IMR-90 (cell line): ENCODE results near the gene NFIA. TPM values are rescaled to one million over a fixed set of nuclear protein-coding genes. Genes with fewer than 3 reads are reported as not detected.

ENCODE experiments used
- ATAC-seq: fragments of 200-7000 bp; cut with Tn5 transposase; 2 replicates; pipeline ENCODE4 v1.9.1; 2020; ENCODE audit warnings: low read depth, mild to moderate bottlenecking, moderate library complexity
- BruUV-seq: library from RNA; stranded (reverse); fragments of 400-500 nt; replicated peaks from 2 replicates; lab custom pipeline; 2021; lab: Mats Ljungman, UMichigan
- CTCF ChIA-PET: fragments of 300-600 bp; formaldehyde crosslinking; extraction: SDS; loops from one replicate; lab custom pipeline; 2021; ENCODE audit warnings: antibody characterized with exemption; lab: Yijun Ruan, JAX
- POLR2A ChIA-PET: fragments of 300-600 bp; sonication (Branson Sonifier 250); formaldehyde crosslinking; loops from one replicate; lab custom pipeline; 2022; ENCODE audit warnings: antibody characterized with exemption; ENCODE audit not compliant: unreplicated experiment; lab: Charles Lee
- DNase-seq: peaks from one replicate; pipeline ENCODE4 v3.0.0; 2013
- H2AFZ ChIP-seq: replicated peaks from 2 replicates; pipeline ENCODE3; 2013; ENCODE audit warnings: low read length, mild to moderate bottlenecking; ENCODE audit not compliant: poor library complexity
- H2AK5ac ChIP-seq: 2 replicates; pipeline ENCODE4 v1.6.1; 2013; ENCODE audit warnings: low read depth, low read length, inconsistent platforms
- H2AK9ac ChIP-seq: replicated peaks from 2 replicates; pipeline ENCODE3; 2013; ENCODE audit warnings: mild to moderate bottlenecking, low read depth, low read length, moderate library complexity; ENCODE audit not compliant: poor library complexity
- H2BK120ac ChIP-seq: 2 replicates; pipeline ENCODE4 v1.6.1; 2013; ENCODE audit warnings: low read depth, low read length, inconsistent platforms
- H2BK15ac ChIP-seq: 3 replicates; pipeline ENCODE4 v1.6.1; 2013; ENCODE audit warnings: low read depth, low read length, inconsistent platforms
- H2BK20ac ChIP-seq: 2 replicates; pipeline ENCODE4 v1.6.1; 2013; ENCODE audit warnings: low read depth, mild to moderate bottlenecking, inconsistent platforms, low read length, moderate library complexity
- H2BK5ac ChIP-seq: 2 replicates; pipeline ENCODE4 v1.6.1; 2013; ENCODE audit warnings: mild to moderate bottlenecking, low read depth, low read length, inconsistent platforms; ENCODE audit not compliant: poor library complexity, severe bottlenecking
- H3K14ac ChIP-seq: replicated peaks from 2 replicates; pipeline ENCODE4 v1.6.1; 2013; ENCODE audit warnings: low read depth, low read length, inconsistent platforms
- H3K18ac ChIP-seq: 2 replicates; pipeline ENCODE4 v1.6.1; 2013; ENCODE audit warnings: low read depth, low read length, control low read depth
- H3K23ac ChIP-seq: 2 replicates; pipeline ENCODE4 v1.6.1; 2013; ENCODE audit warnings: low read depth, low read length, inconsistent platforms
- H3K27ac ChIP-seq: 2 replicates; pipeline ENCODE4 v1.5.1; 2013; ENCODE audit warnings: mild to moderate bottlenecking, control low read depth, low read length; ENCODE audit not compliant: insufficient read depth
- H3K27me3 ChIP-seq: 2 replicates; pipeline ENCODE4 v1.6.1; 2013; ENCODE audit warnings: low read length; ENCODE audit not compliant: control insufficient read depth, insufficient read depth
- H3K36me3 ChIP-seq: 2 replicates; pipeline ENCODE4 v1.6.1; 2013; ENCODE audit warnings: low read length, mixed read lengths; ENCODE audit not compliant: control insufficient read depth, insufficient read depth
- H3K4ac ChIP-seq: 2 replicates; pipeline ENCODE4 v1.6.1; 2013; ENCODE audit warnings: low read depth, low read length, inconsistent platforms
- H3K4me1 ChIP-seq: 2 replicates; pipeline ENCODE4 v1.6.1; 2013; ENCODE audit warnings: low read length, mixed read lengths; ENCODE audit not compliant: control insufficient read depth, insufficient read depth
- H3K4me2 ChIP-seq: 2 replicates; pipeline ENCODE4 v1.6.1; 2013; ENCODE audit warnings: low read depth, mild to moderate bottlenecking, control low read depth, low read length, moderate library complexity
- H3K4me3 ChIP-seq: 2 replicates; pipeline ENCODE4 v1.5.1; 2013; ENCODE audit warnings: low read depth, mild to moderate bottlenecking, control low read depth, low read length, moderate library complexity; ENCODE audit not compliant: insufficient read depth
- H3K56ac ChIP-seq: 2 replicates; pipeline ENCODE4 v1.6.1; 2013; ENCODE audit warnings: low read length, inconsistent platforms; ENCODE audit not compliant: insufficient read depth; ENCODE audit errors: extremely low read depth
- H3K79me1 ChIP-seq, 2 experiments: 2 replicates each; pipeline ENCODE4 v1.6.1; 2013; ENCODE audit warnings: low read length in 2 of 2, inconsistent platforms in 1 of 2, low read depth in 1 of 2
- H3K9ac ChIP-seq: 2 replicates; pipeline ENCODE4 v1.6.1; 2013; ENCODE audit warnings: low read depth, low read length, control low read depth
- H3K9me1 ChIP-seq: 2 replicates; pipeline ENCODE4 v1.6.1; 2013; ENCODE audit warnings: low read length, inconsistent platforms; ENCODE audit not compliant: insufficient read depth
- H3K9me3 ChIP-seq: 2 replicates; pipeline ENCODE4 v1.6.1; 2013; ENCODE audit warnings: low read length; ENCODE audit not compliant: control insufficient read depth, insufficient read depth
- H4K20me1 ChIP-seq: 2 replicates; pipeline ENCODE4 v1.6.1; 2013; ENCODE audit warnings: low read length, inconsistent platforms; ENCODE audit not compliant: insufficient read depth
- H4K5ac ChIP-seq: 2 replicates; pipeline ENCODE4 v1.6.1; 2013; ENCODE audit warnings: mild to moderate bottlenecking, low read depth, low read length, control low read depth
- H4K8ac ChIP-seq, 2 experiments: 2 replicates each; pipeline ENCODE4 v1.6.1; 2013; ENCODE audit warnings: low read depth in 2 of 2, low read length in 2 of 2, control low read depth in 1 of 2, inconsistent platforms in 1 of 2
- H4K91ac ChIP-seq: 2 replicates; pipeline ENCODE4 v1.6.1; 2013; ENCODE audit warnings: low read depth, low read length, inconsistent platforms; ENCODE audit not compliant: insufficient read depth
- CEBPB ChIP-seq: IDR thresholded peaks from 2 replicates; pipeline ENCODE4 v1.6.1; 2012; ENCODE audit warnings: low read depth, low read length, improper control_type of control experiment
- CHD1 ChIP-seq: IDR thresholded peaks from 2 replicates; pipeline ENCODE4 v1.6.1; 2012; ENCODE audit warnings: low read depth, low read length, improper control_type of control experiment
- NFE2L2 ChIP-seq: fragments of 150-350 bp; IDR thresholded peaks from 2 replicates; pipeline ENCODE4 v1.6.1; 2016; ENCODE audit warnings: low read depth, mild to moderate bottlenecking, low read length
- POLR2A ChIP-seq: IDR thresholded peaks from 2 replicates; pipeline ENCODE4 v1.6.1; 2012; ENCODE audit warnings: mild to moderate bottlenecking, low read depth, low read length
- RAD21 ChIP-seq: IDR thresholded peaks from 2 replicates; pipeline ENCODE4 v1.6.1; 2012; ENCODE audit warnings: low read length, improper control_type of control experiment
- RCOR1 ChIP-seq: IDR thresholded peaks from 2 replicates; pipeline ENCODE4 v1.6.1; 2012; ENCODE audit warnings: mild to moderate bottlenecking, low read length, improper control_type of control experiment; ENCODE audit not compliant: insufficient replicate concordance
- RFX5 ChIP-seq: IDR thresholded peaks from 2 replicates; pipeline ENCODE4 v1.8.0; 2012; ENCODE audit warnings: low read depth, mild to moderate bottlenecking, low read length, moderate library complexity
- USF2 ChIP-seq: fragments of 150-350 bp; IDR thresholded peaks from 2 replicates; pipeline ENCODE4 v1.6.1; 2017; ENCODE audit warnings: mild to moderate bottlenecking, antibody characterized with exemption, low read length, low read depth
- WGBS, 2 experiments: methylation state at CpG; one replicate each; pipeline versions ENCODE4 v1.1.5 to v1.1.7; 2013; ENCODE audit warnings: missing lambda C conversion rate in 2 of 2; ENCODE audit not compliant: insufficient read length in 1 of 2; ENCODE audit errors: extremely low coverage in 2 of 2; 5-methylcytosine and 5-hydroxymethylcytosine counted together
- dilution Hi-C: fragments of 300-500 bp; cut with HindIII; formaldehyde crosslinking; loops from one replicate; pipeline ENCODE4 v1.14.3; 2018; ENCODE audit warnings: low sequenced_read_pairs; ENCODE audit not compliant: unreplicated experiment
- in situ Hi-C: fragments of 300-500 bp; cut with MboI; formaldehyde crosslinking; loops from 3 replicates; pipeline ENCODE4 v1.14.3; 2019; ENCODE audit warnings: low sequenced_read_pairs, inconsistent platforms, mixed read lengths
- intact Hi-C: fragments of 100-400 bp; cut with micrococcal nuclease; formaldehyde crosslinking; loops from 2 replicates; pipeline ENCODE4 v1.10.0; 2022
- polyA plus RNA-seq, 3 experiments: library from polyadenylated mRNA; depleted of rRNA; stranded (reverse); fragments of >200 nt; gene quantifications; 2 replicates each; pipeline ENCODE4 v1.2.3, GENCODE V29; 2012; ENCODE audit warnings: low replicate concordance in 1 of 3
- total RNA-seq: library from RNA; depleted of rRNA; stranded (reverse); fragments of >200 nt; gene quantifications from 2 replicates; pipeline ENCODE4 v1.2.3, GENCODE V29; 2012

Gene NFIA
- total and polyA plus RNA-seq, 2 of the 4 experiments (the other 2 are of a cell fraction), result 1.6 to 2.2 TPM

- Histone ChIP-seq H3K9ac (no peak overlapping the region), H4K20me1 (no peaks in the 10 kb centered on the region), H3K27me3 (no peaks in the 10 kb centered on the region), H3K79me1 (no peaks in the 10 kb centered on the region), H2BK20ac (no peak overlapping the region), H2BK5ac (no peak overlapping the region), H3K4ac (no peak overlapping the region), H3K23ac (no peak overlapping the region), H3K18ac (no peak overlapping the region), H3K4me2 (no peak overlapping the region), H4K5ac (no peak overlapping the region), H2BK15ac (no peak overlapping the region), H3K27ac (no peak overlapping the region), H4K8ac (no peak overlapping the region), H3K9me1 (no peaks in the 10 kb centered on the region), H3K9me3 (no peaks in the 10 kb centered on the region), H2AK9ac (no peak overlapping the region), H3K4me3 (no peak overlapping the region), H3K56ac (no peak overlapping the region), H3K4me1 (peaks cover 2% of the 10 kb centered on the region; the same call in 1 of the 2 replicates), H2AK5ac (no peak overlapping the region), H2AFZ (no peak overlapping the region), H4K91ac (no peak overlapping the region), H3K14ac (no peak overlapping the region), H3K36me3 (no peaks in the 10 kb centered on the region), H2BK120ac (no peak overlapping the region)
- ChIA-PET CTCF (no interaction called here), POLR2A (no interaction called here)
- no TSS peak for BruUV-seq
- intact Hi-C loops, result loop anchor here (5.0 kb wide), 1 partner anchor 251 kb away; no protein-coding TSS in a partner anchor
- TF ChIP-seq RAD21, result no peak
- no peak for TF ChIP-seq RFX5
- no peak for TF ChIP-seq CHD1
- TF ChIP-seq NFE2L2, result no peak
- no peak for TF ChIP-seq RCOR1
- no peak for TF ChIP-seq POLR2A
- TF ChIP-seq USF2, result no peak
- no peak for TF ChIP-seq CEBPB
- no CpG with 5 or more reads among the region's 5 CpGs for WGBS, 2 experiments
- ATAC-seq (no peak), DNase-seq (no peak)
- in situ Hi-C loops, result no loop called here
- dilution Hi-C loops, result no loop called here
These were observed 118.7 kb downstream of the NFIA start for GRCh38 chr1:61201035-61201434.
